A549 (cell line): ENCODE measurements around the gene SWT1.

Source experiments
- CTCF ChIP-seq: fragments of >200 bp; sonication (Bioruptor Twin); formaldehyde crosslinking; IDR thresholded peaks from 3 replicates; pipeline ENCODE4 v1.5.1; 2016
- ELK1 ChIP-seq: fragments of 150-350 bp; IDR thresholded peaks from 2 replicates; pipeline ENCODE4 v1.6.1; 2014; ENCODE audit warnings: low read depth, mild to moderate bottlenecking, low read length
- HOXA7 ChIP-seq: fragments of 250-450 bp; sonication (Bioruptor Pico); IDR thresholded peaks from 2 replicates; pipeline ENCODE4 v1.5.0; 2020; ENCODE audit warnings: mild to moderate bottlenecking, moderate library complexity
- POLR2A ChIP-seq: IDR thresholded peaks from 2 replicates; pipeline ENCODE4 v1.6.1; 2012; ENCODE audit warnings: mild to moderate bottlenecking, low read length
- POLR2AphosphoS2 ChIP-seq: conservative IDR thresholded peaks from 2 replicates; pipeline ENCODE4 v1.6.1; 2012; ENCODE audit warnings: low read length, improper control_type of control experiment, inconsistent platforms
- REST ChIP-seq: fragments of 200-600 bp; sonication (generic); IDR thresholded peaks from 2 replicates; pipeline ENCODE4 v1.6.1; 2016; ENCODE audit warnings: antibody characterized with exemption, mild to moderate bottlenecking, moderate library complexity
- RFX5 ChIP-seq: fragments of 450-650 bp; IDR thresholded peaks from 2 replicates; pipeline ENCODE4 v1.7.1; 2014; ENCODE audit warnings: antibody characterized with exemption, mild to moderate bottlenecking, moderate library complexity
- SMC3 ChIP-seq: fragments of >200 bp; sonication (Bioruptor Twin); formaldehyde crosslinking; IDR thresholded peaks from 3 replicates; pipeline ENCODE4 v1.6.1; 2018; ENCODE audit warnings: inconsistent platforms
- TF ChIP-seq, protein P1 (sequence below): fragments of 250-450 bp; sonication (Bioruptor Pico); IDR thresholded peaks from 2 replicates; pipeline ENCODE4 v1.5.0; 2021; ENCODE audit warnings: mild to moderate bottlenecking, moderate library complexity, borderline replicate concordance
- TF ChIP-seq, protein P2 (sequence below): IDR thresholded peaks from 2 replicates; pipeline ENCODE4 v1.6.1; 2012

DNA sequence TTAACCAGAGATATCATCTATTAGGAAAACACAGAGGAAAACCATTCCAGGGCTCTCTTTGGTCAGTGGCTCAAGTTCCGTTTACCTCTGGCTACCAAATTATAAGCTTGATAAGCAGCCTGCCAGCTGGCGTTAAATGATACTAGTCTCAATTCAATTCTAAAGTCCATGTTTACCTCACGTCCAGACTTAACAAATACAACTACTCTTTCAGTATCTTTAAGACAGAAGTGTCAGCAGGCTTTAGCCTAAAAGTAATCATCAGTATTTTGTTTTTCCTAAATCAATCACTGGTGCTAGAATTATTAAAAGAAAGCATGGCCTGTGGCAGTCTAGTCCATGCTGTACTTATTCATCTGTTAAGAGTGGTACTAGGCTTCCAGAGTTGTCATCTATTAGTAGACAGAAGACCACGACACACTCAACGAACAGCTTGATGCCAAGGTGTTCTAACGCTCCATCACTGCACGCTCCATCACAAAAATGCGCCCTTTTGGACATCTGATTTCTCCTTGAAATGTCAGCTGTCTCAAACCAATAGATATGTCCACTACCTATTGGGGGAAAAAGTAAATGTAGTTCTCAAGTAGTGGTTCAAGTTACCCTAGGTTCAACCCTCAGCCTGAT, 158.6 kb downstream of the SWT1 start:
- TF ChIP-seq CTCF (no peak), POLR2A (no peak), REST (no peak), ELK1 (no peak), RFX5 (no peak), SMC3 (no peak), HOXA7 (CRISPR knock-in tag) (no peak), POLR2AphosphoS2 (no peak)
- TF ChIP-seq, protein P1, sequence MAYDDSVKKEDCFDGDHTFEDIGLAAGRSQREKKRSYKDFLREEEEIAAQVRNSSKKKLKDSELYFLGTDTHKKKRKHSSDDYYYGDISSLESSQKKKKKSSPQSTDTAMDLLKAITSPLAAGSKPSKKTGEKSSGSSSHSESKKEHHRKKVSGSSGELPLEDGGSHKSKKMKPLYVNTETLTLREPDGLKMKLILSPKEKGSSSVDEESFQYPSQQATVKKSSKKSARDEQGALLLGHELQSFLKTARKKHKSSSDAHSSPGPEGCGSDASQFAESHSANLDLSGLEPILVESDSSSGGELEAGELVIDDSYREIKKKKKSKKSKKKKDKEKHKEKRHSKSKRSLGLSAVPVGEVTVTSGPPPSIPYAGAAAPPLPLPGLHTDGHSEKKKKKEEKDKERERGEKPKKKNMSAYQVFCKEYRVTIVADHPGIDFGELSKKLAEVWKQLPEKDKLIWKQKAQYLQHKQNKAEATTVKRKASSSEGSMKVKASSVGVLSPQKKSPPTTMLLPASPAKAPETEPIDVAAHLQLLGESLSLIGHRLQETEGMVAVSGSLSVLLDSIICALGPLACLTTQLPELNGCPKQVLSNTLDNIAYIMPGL (CRISPR knock-in tag) = no peak
- TF ChIP-seq, protein P2, sequence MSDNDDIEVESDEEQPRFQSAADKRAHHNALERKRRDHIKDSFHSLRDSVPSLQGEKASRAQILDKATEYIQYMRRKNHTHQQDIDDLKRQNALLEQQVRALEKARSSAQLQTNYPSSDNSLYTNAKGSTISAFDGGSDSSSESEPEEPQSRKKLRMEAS = no peak
